ENCODE data around the gene PEX11G. TPM values are rescaled to one million over a fixed set of nuclear protein-coding genes. Genes with fewer than 3 reads are reported as not detected.

The PEX11G gene
- total RNA-seq: 2.1 and 3.8 TPM in 2 replicates

- DNase-seq (ENCODE audit: low read depth) (peak; percentile 66), FAIRE-seq (no peak)
- H3K36me3 ChIP-seq (ENCODE audit: control insufficient read depth, insufficient read depth, low read length): no peaks in the 10 kb centered on the region
- no peak for TF ChIP-seq CTCF (IDR thresholded peaks at IDR 0.05; ENCODE audit: insufficient read depth, low read length, severe bottlenecking)
- peak within 1 kb of the TSS; percentile 71 for H3K4me3 ChIP-seq (ENCODE audit: low read depth, low read length)
- no peaks in the 10 kb centered on the region for H3K27me3 ChIP-seq (ENCODE audit: control insufficient read depth, insufficient read depth, low read length)
These were observed at the start of gene PEX11G for GRCh38 chr19:7488736-7489353. Gene PEX11G (minus strand): TSS chr19:7489035. CDS start chr19:7489010, 25 bp downstream.

DNA sequence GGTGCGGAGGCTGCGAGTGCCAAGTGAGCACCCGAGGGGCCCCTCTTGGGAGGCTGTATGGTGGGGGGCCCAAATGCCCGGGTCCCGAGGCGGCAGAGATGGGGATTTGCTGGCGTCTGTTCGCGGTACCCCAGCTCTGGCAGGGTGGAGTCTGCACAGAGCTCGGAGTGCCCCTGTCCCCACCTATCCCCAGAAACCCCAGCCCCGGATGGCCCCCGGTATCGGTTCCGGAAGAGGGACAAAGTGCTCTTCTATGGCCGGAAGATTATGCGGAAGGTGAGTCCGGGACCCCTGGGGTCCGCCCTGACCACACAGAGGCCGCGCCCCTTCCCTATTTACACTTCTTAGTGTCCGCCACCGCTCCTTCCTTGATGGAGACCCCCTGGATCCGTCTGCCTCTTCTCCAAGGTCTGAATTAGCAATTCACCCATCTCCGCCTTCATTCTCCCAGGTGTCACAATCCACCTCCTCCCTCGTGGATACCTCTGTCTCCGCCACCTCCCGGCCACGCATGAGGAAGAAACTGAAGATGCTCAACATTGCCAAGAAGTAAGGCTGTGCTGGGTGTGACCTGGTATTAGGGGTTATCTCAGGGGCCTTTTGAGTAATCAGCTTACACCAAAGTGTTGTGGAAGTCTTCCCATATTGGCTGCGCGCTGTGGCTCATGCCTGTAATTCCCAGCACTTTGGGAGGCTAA is 47.3 kb upstream of the PEX11G start:
- Histone ChIP-seq H3K4me3 (ENCODE audit: low read depth, low read length) (peak overlapping the region; percentile 99), H3K36me3 (ENCODE audit: control insufficient read depth, insufficient read depth, low read length) (peaks cover 3% of the 10 kb centered on the region), H3K27me3 (ENCODE audit: control insufficient read depth, insufficient read depth, low read length) (no peaks in the 10 kb centered on the region)
- DNase-seq (ENCODE audit: low read depth) (no peak), FAIRE-seq (no peak)
- no peak for TF ChIP-seq CTCF (IDR thresholded peaks at IDR 0.05; ENCODE audit: insufficient read depth, low read length, severe bottlenecking)

DNA sequence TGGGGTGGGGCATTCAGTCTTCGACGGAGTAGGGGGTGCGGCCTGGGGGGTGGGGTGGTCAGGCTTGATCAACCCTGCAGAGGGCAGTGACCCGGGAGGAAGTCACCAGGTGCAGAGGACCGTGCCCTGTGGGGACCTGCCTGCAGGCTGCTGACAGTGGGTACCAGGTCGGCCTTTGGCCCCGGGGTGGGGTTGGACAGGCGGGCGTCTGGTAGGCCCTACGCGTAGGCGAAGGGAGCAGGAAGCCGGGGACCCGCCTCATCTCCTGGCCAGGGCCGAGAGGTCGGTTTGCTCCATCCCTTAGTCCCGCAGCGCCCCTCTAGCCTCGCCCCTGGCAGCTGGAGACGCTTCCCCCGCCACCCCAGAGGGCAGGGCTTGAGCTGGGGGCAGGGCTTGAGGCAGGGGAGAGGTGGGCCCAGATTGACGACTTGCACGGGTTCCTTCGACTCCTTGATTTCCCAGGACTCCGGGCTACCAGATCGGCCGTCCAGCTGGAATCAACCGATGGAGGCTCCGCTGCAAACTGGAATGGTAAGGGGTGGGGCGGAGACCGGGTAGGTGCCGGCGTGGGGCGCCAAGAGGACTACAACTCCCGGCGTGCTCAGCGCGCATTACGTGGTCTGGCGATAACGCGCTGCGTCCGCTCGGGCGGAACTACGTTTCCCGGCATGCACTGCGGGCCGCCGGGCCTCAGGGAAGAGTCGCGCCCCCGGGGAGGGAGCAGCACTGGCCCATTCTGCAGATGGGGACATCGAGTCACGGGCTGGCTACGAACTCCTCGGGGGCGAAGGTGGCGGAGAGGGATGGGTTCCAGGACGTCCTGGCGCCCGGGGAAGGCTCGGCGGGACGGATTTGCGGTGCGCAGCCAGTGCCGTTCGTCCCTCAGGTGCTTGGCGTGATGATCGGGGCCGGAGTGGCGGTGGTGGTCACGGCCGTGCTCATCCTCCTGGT is 46.5 kb upstream of the PEX11G start, which contains the start of gene PNPLA6:
TSS of gene PNPLA6 (plus strand) at position 671 of the 951 bp plus-strand sequence. CDS start at position 743, 72 bp downstream.
- no peak for TF ChIP-seq CTCF (IDR thresholded peaks at IDR 0.05; ENCODE audit: insufficient read depth, low read length, severe bottlenecking)
- DNase-seq (ENCODE audit: low read depth) (peak; percentile 82), FAIRE-seq (no peak)
- Histone ChIP-seq H3K27me3 (ENCODE audit: control insufficient read depth, insufficient read depth, low read length) (no peaks in the 10 kb centered on the region), H3K36me3 (ENCODE audit: control insufficient read depth, insufficient read depth, low read length) (peaks cover 2% of the 10 kb centered on the region), H3K4me3 (ENCODE audit: low read depth, low read length) (peak within 1 kb of the TSS; percentile 99)

DNA sequence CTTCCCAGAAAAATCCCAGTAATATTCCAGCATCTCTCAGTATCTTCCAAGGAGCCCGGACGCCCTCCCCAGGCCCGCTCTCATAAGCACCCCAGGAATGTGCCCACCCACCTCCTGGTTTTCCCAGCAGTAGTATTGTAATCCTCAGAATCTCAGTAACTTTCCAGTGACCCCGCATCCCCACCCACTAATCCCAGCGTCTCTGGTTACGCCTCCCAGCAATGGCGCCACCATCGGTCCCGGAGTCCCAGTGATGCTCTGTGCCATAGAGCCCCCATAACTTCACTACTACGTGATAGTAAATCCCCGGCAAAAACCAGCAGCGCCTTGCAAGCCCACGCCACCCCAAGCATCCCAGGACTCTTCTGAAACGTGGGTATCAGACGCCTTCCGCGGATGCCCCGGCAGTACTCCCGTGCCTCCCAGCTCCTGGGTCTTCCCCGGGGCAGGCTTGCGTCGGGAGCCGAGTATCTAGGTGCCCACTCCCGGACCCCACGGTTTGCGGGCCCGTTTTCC is 45.8 kb upstream of the PEX11G start:
- no peaks in the 10 kb centered on the region for H3K27me3 ChIP-seq (ENCODE audit: control insufficient read depth, insufficient read depth, low read length)
- no peak for TF ChIP-seq CTCF (IDR thresholded peaks at IDR 0.05; ENCODE audit: insufficient read depth, low read length, severe bottlenecking)
- peak; percentile 43 for DNase-seq (ENCODE audit: low read depth)
- peak overlapping the region; percentile 99 for H3K4me3 ChIP-seq (ENCODE audit: low read depth, low read length)
- peaks cover 1% of the 10 kb centered on the region for H3K36me3 ChIP-seq (ENCODE audit: control insufficient read depth, insufficient read depth, low read length)
- FAIRE-seq: no peak

DNA sequence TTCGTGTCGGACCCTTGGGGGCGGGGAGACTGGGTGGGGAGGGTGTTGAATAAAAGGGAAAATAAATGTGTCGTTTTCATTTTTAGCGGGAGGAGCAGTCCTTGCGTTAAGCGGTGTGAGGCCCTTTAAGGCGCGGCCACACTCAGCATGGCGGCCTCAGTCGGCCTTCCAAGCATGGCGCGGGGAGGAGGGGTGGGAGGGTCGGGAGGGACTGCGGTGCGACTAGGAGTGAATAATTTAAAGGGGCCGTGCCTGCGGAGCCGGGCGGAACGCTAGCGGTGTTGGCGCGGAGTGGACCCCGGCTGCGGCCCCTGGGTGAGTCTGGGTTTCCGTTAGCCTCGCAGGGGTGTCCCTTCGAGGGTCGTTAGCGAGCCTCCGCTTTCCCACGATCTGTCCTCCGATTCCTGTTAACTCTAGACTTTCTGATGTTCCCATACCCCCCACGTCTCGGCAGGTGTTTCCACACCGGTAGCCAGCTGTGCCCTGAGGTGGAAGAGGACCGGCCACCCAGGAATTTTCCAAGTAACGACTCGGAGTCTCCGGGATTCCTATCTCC is 45.2 kb upstream of the PEX11G start:
- H3K36me3 ChIP-seq (ENCODE audit: control insufficient read depth, insufficient read depth, low read length): peaks cover 3% of the 10 kb centered on the region
- peak; percentile 69 for DNase-seq (ENCODE audit: low read depth)
- no peak for FAIRE-seq
- no peaks in the 10 kb centered on the region for H3K27me3 ChIP-seq (ENCODE audit: control insufficient read depth, insufficient read depth, low read length)
- H3K4me3 ChIP-seq (ENCODE audit: low read depth, low read length): peak overlapping the region; percentile 99
- TF ChIP-seq CTCF (IDR thresholded peaks at IDR 0.05; ENCODE audit: insufficient read depth, low read length, severe bottlenecking): no peak
